PC-3 (cell line): ENCODE data around the gene CCDC167.

ENCODE experiments used
- EZH2 ChIP-seq: fragments of 300-600 bp; sonication (generic); IDR thresholded peaks from one replicate; pipeline ENCODE4 v1.6.1; 2017; ENCODE audit warnings: antibody characterized with exemption, mild to moderate bottlenecking, low read length; ENCODE audit not compliant: unreplicated experiment
- EZH2phosphoT487 ChIP-seq: fragments of 300-600 bp; sonication (generic); IDR thresholded peaks from 2 replicates; pipeline ENCODE4 v1.6.1; 2018; ENCODE audit warnings: mild to moderate bottlenecking, antibody characterized with exemption, low read length, borderline replicate concordance
- TF ChIP-seq, protein P1 (sequence below): fragments of 300-600 bp; sonication (generic); conservative IDR thresholded peaks from 2 replicates; pipeline ENCODE4 v1.5.1; 2017; ENCODE audit warnings: antibody characterized with exemption, low read depth, mild to moderate bottlenecking, low read length

DNA sequence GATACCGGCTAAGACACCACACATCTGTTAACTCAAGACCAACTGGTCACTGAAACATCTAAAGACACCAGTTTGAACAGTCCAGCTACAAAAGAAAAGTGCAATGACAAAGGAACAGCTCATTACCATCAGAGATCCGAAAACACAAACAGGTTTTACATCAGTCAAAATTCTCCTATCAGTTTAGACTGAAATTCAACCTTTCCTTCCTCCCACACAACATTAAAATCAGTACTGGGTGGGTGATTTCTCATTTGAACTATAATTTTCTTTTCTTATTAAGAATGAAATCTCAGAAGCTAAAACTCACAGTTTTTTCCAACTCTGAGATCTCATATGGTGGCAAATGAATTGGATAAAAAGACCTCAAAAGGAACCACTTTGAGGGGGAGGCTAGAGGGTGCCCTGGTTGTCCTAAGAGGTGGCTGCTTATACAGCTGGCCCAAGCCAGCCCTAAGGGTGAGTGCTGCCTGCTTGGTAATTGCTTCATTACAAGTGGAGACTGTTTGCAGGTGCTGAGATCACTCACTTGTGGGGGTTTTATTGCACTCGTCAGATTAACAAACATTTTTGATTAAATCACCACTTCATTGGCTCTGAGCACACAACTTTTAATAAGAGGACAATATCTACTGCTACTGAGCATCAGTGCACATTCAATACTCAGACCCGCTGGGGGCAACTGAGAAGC, 4.3 kb downstream of the CCDC167 start:
- TF ChIP-seq, protein P1, sequence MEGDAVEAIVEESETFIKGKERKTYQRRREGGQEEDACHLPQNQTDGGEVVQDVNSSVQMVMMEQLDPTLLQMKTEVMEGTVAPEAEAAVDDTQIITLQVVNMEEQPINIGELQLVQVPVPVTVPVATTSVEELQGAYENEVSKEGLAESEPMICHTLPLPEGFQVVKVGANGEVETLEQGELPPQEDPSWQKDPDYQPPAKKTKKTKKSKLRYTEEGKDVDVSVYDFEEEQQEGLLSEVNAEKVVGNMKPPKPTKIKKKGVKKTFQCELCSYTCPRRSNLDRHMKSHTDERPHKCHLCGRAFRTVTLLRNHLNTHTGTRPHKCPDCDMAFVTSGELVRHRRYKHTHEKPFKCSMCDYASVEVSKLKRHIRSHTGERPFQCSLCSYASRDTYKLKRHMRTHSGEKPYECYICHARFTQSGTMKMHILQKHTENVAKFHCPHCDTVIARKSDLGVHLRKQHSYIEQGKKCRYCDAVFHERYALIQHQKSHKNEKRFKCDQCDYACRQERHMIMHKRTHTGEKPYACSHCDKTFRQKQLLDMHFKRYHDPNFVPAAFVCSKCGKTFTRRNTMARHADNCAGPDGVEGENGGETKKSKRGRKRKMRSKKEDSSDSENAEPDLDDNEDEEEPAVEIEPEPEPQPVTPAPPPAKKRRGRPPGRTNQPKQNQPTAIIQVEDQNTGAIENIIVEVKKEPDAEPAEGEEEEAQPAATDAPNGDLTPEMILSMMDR = no peak
- TF ChIP-seq EZH2phosphoT487 (no peak), EZH2 (no peak)
